Activated T-cell treated with anti-CD3 and anti-CD28 coated beads, Interleukin-2, amount 50 U/mL, for 72 hours (primary cell): ENCODE measurements around the gene CACNA1D. TPM values are rescaled to one million over a fixed set of nuclear protein-coding genes. Genes with fewer than 3 reads are reported as not detected.
"Not testable (repeated sequence)": the region's sequence is repeated elsewhere in the genome, so short reads cannot be mapped to it uniquely, and the experiment has no call there.

ENCODE experiments used
- ATAC-seq, 2 donors: fragments of 150-1000 bp; cut with Tn5 transposase; replicated peaks in 1 of 2; 2 replicates each; pipeline ENCODE4 v1.10.0; 2021; ENCODE audit warnings: moderate library complexity in 2 of 2, mild to moderate bottlenecking in 1 of 2
- DNase-seq, 2 donors: peaks; one replicate each; pipeline ENCODE4 v3.0.0; 2021 to 2022; ENCODE audit warnings: mixed read lengths in 1 of 2
- H3K27ac Mint-ChIP-seq: one replicate; pipeline ENCODE4 v1.8.0; 2022; ENCODE audit warnings: mild to moderate bottlenecking, moderate library complexity, mixed read lengths
- H3K27me3 Mint-ChIP-seq: one replicate; pipeline ENCODE4 v1.8.0; 2022; ENCODE audit warnings: low read depth, mixed read lengths
- H3K36me3 Mint-ChIP-seq, 2 donors: one replicate each; pipeline ENCODE4 v1.8.0; 2022; ENCODE audit warnings: mixed read lengths in 2 of 2, mild to moderate bottlenecking in 1 of 2; ENCODE audit not compliant: insufficient read depth in 2 of 2
- H3K4me1 Mint-ChIP-seq: one replicate; pipeline ENCODE4 v1.8.0; 2022; ENCODE audit warnings: low read depth, mixed read lengths
- H3K4me3 Mint-ChIP-seq, 2 donors: one replicate each; pipeline ENCODE4 v1.8.0; 2022; ENCODE audit warnings: mild to moderate bottlenecking in 2 of 2, mixed read lengths in 2 of 2, moderate library complexity in 2 of 2
- H3K9me3 Mint-ChIP-seq, 2 donors: one replicate each; pipeline ENCODE4 v1.8.0; 2022; ENCODE audit warnings: mixed read lengths in 2 of 2
- total RNA-seq, 2 donors: library from RNA; stranded (reverse); gene quantifications; one replicate each; pipeline ENCODE4 v1.2.3, GENCODE V29; 2022

CACNA1D gene
- total RNA-seq, 2 donors from 2014 or later, result 0.82 to 1.9 TPM

- peak overlapping the region; percentile 23 for H3K27ac Mint-ChIP-seq
- H3K27me3 Mint-ChIP-seq, result peaks cover 53% of the 10 kb centered on the region
- ATAC-seq (no peak), DNase-seq (no peak)
- peaks cover 0 to 4% of the 10 kb centered on the region in 2 donors for H3K9me3 Mint-ChIP-seq
- no peak overlapping the region for H3K4me3 Mint-ChIP-seq
- peaks cover 3 to 6% of the 10 kb centered on the region in 2 donors for H3K36me3 Mint-ChIP-seq
- H3K4me1 Mint-ChIP-seq, result peaks cover 15% of the 10 kb centered on the region
Measured at GRCh38 chr3:53649816-53650215, 155.4 kb downstream of the CACNA1D start.

DNA sequence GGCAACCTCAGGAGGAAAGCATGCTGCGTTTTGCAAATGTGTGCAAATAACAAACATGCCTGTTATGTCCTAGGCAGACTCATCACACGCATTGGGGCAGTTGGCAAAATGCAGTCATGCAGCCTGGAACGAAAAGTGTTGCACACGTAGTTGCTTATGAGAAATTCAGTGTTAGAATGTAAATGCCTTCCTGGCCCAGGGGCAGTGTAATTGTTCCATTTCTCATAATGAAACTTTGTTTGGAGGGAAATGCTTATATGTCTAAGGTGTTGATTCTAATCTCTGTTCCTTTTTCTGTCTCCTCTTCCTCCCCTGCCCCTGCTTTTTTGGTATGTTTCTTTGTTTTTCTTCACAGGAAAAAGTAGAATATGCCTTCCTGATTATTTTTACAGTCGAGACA lies 156.0 kb downstream of the CACNA1D start:
- peaks cover 0 to 4% of the 10 kb centered on the region in 2 donors for H3K9me3 Mint-ChIP-seq
- ATAC-seq, result peak; percentile 61 to 93
- H3K4me3 Mint-ChIP-seq, result peak overlapping the region in 1 of 2 donors; percentile 63
- H3K27me3 Mint-ChIP-seq, result peaks cover 58% of the 10 kb centered on the region
- peak; percentile 9 to 36 for DNase-seq
- peak overlapping the region; percentile 55 for H3K27ac Mint-ChIP-seq
- H3K36me3 Mint-ChIP-seq, result peaks cover 3 to 6% of the 10 kb centered on the region in 2 donors
- H3K4me1 Mint-ChIP-seq, result peaks cover 15% of the 10 kb centered on the region

DNA sequence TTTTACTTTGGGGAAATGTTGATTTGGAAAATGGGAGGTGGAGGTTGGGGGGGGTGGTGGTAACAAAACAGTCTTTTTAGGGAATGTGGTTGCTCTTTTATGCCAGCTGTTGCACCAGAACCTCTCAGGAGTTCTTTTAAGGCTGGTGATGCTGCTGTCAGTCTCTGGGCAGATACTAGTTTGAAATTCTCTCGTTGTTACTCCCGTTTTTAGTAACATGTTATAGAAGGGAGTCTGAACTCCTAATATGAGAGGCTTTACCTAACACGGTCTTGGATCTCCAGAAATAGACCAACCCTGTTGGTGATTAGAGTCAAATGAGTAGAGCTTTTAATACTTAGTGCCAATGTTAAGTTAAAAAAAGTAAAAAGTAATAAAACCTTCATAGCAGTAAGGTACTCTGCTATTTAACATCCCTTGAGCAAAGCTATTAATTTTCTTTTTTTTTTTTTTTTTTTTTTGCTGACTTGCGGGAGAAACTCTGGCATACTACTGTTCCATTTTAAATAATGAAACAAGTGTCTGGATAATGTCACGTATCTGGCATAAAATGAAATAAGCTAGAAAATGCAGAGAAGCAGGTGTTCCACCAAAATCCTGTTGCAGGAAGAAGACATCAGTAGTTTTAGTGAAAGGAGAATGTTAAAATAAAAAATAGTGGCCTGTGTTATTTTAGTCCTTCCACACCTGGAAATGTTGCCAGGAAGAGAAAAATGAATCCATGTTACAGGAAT lies 156.7 kb downstream of the CACNA1D start:
- Mint-ChIP-seq H3K27ac (peak overlapping the region; percentile 55), H3K36me3 (peaks cover 3 to 6% of the 10 kb centered on the region in 2 donors), H3K9me3 (peaks cover 0 to 4% of the 10 kb centered on the region in 2 donors), H3K4me3 (peak overlapping the region in 1 of 2 donors; percentile 63), H3K4me1 (peaks cover 15% of the 10 kb centered on the region), H3K27me3 (peaks cover 60% of the 10 kb centered on the region)
- peak in 1 of 2 donors; percentile 40 for ATAC-seq
- no peak for DNase-seq

- peaks cover 0 to 4% of the 10 kb centered on the region in 2 donors for H3K9me3 Mint-ChIP-seq
- H3K27ac Mint-ChIP-seq, result no peak overlapping the region
- no peak overlapping the region for H3K4me3 Mint-ChIP-seq
- DNase-seq (no peak), ATAC-seq (no peak)
- H3K4me1 Mint-ChIP-seq, result peaks cover 15% of the 10 kb centered on the region
- H3K36me3 Mint-ChIP-seq, result peaks cover 3 to 6% of the 10 kb centered on the region in 2 donors
- H3K27me3 Mint-ChIP-seq, result peaks cover 55% of the 10 kb centered on the region
Measured at GRCh38 chr3:53651927-53652326, 157.5 kb downstream of the CACNA1D start.

DNA sequence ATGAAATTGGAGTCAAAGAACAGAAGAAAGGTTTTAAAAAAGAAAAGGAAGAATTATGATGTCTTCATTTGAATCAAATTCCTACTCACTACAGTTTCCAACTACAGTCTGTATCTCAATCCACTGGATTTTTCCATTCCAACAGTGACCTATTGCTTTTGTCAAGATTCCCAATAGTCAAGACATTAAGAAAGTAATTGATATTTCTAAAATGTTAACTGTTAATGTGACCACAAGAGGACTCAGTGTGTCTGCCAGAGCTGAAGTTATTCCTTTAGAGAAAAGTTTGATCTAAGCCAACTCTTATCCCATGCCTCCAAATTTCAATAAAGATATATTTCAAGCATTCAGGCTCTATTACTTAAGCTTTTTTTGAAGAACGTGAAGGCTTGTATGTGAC lies 163.2 kb downstream of the CACNA1D start:
- H3K4me1 Mint-ChIP-seq, result no peaks in the 10 kb centered on the region
- H3K36me3 Mint-ChIP-seq, result peaks cover 6 to 7% of the 10 kb centered on the region in 2 donors
- H3K9me3 Mint-ChIP-seq, result peaks cover 0 to 4% of the 10 kb centered on the region in 2 donors
- H3K27me3 Mint-ChIP-seq, result peaks cover 35% of the 10 kb centered on the region
- H3K4me3 Mint-ChIP-seq, result no peak overlapping the region
- ATAC-seq, result no peak
- H3K27ac Mint-ChIP-seq, result no peak overlapping the region
- DNase-seq, result no peak

DNA sequence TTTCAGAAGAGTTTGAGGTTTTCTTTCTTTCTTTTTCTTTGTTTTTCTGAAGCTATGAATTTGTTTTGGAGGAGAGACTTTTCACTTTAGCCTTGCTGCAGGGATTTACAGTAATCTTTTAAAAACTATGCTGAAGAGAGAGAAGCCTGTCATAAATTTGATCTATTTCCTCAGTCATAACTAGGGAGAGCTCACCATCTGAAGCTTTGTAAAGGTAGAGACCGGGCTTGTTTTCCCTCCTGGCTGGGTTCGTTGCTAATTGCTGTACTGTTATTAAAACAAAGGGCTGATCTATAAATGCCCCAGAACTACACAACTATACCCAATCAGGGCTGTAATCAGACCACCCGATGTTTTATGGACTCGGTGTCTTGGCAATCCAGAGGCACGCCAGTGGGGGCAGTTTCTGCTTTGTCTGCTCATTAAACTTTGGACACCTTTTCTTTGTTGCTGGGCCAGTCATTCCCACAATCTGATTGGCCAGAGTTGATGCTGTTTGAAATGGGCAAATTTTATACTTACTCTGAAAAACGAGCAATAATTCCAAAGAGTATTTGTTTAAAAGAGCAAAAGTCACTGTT lies 164.3 kb downstream of the CACNA1D start:
- Mint-ChIP-seq H3K27ac (no peak overlapping the region), H3K4me3 (no peak overlapping the region), H3K27me3 (peaks cover 37% of the 10 kb centered on the region), H3K4me1 (no peaks in the 10 kb centered on the region), H3K36me3 (peaks cover 3 to 6% of the 10 kb centered on the region in 2 donors), H3K9me3 (peaks cover 3% of the 10 kb centered on the region in 2 donors)
- DNase-seq (no peak), ATAC-seq (no peak)

DNA sequence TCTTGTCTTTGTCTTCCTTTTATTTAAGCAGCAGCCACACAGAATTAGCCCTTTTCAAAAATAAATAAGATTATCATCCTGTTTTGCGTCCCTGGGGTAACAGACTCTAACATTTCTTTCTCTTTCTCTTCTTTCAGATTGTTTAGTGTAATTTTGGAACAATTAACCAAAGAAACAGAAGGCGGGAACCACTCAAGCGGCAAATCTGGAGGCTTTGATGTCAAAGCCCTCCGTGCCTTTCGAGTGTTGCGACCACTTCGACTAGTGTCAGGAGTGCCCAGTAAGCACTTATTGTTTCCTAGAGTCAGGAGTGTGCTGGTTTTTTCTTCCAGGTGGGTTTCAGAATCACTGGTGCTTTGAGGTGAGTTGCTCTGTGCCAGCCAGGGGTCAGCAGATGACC lies 165.6 kb downstream of the CACNA1D start:
- peaks cover 45% of the 10 kb centered on the region for H3K27me3 Mint-ChIP-seq
- H3K4me3 Mint-ChIP-seq, result no peak overlapping the region

DNA sequence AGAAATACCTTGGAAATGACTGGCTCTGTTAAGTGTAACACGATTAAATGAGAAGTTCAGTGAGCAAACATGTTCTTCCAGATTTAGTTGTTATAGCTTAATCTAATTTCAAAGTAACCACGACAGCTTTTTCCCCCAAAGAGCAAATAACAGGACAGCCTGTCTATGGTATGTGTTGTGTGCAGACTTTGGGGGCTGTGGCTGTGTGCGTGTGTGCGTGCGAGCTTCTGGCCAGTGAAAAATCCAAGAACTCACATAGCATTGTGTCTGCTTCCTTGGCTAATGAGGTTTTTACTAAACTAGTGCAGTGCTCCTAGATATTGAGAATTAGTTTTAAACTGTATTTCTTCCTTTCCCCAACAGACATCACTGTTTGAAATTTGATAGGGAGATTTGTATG lies 167.1 kb downstream of the CACNA1D start:
- no peak for DNase-seq
- Mint-ChIP-seq H3K27me3 (peaks cover 44% of the 10 kb centered on the region), H3K4me1 (no peaks in the 10 kb centered on the region), H3K4me3 (no peak overlapping the region), H3K36me3 (peaks cover 5 to 8% of the 10 kb centered on the region in 2 donors), H3K27ac (no peak overlapping the region), H3K9me3 (peaks cover 3 to 5% of the 10 kb centered on the region in 2 donors)
- no peak for ATAC-seq

More for the DNA sequence above, 165.6 kb downstream of the CACNA1D start:
- no peaks in the 10 kb centered on the region for H3K4me1 Mint-ChIP-seq
- H3K36me3 Mint-ChIP-seq, result peaks cover 5 to 8% of the 10 kb centered on the region in 2 donors
- DNase-seq (no peak), ATAC-seq (no peak)
- H3K27ac Mint-ChIP-seq, result no peak overlapping the region
- H3K9me3 Mint-ChIP-seq, result peaks cover 3 to 5% of the 10 kb centered on the region in 2 donors

GRCh38 chr3:53664812-53665211 lies 170.4 kb downstream of the CACNA1D start:
- peaks cover 49% of the 10 kb centered on the region for H3K27me3 Mint-ChIP-seq
- H3K9me3 Mint-ChIP-seq, DNase-seq, H3K36me3 Mint-ChIP-seq, ATAC-seq, H3K4me3 Mint-ChIP-seq, H3K4me1 Mint-ChIP-seq, H3K27ac Mint-ChIP-seq: not testable (repeated sequence)

DNA sequence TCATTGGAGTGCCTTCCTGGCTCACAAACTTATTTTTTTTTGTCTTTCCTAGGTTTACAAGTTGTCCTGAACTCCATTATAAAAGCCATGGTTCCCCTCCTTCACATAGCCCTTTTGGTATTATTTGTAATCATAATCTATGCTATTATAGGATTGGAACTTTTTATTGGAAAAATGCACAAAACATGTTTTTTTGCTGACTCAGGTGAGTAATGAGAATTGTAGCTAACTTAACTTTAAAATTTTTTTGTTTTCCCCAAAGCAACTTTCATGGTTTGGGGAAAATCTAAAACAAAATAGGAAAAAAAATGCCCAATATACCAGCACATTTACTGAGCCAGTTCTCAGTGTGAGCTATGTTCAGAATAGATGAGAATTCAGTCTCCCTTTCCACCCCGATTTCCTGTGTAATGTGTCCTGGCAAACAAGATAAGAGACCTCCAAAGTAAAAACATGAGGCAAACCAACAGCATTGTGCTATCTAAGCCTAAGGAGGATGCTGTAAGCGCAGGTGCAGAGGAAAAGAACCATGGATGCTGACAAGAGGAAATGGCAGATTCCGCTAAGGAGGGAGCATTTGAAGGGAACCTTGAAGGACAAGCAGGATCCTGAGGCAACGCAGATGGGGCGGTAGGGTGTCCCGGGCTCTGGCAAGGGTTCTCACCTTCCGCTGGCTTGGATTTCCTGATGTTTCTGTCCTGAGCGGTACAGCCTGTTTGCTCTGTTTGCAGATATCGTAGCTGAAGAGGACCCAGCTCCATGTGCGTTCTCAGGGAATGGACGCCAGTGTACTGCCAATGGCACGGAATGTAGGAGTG lies 171.4 kb downstream of the CACNA1D start:
- DNase-seq (no peak), ATAC-seq (no peak)
- no peaks in the 10 kb centered on the region for H3K4me1 Mint-ChIP-seq
- peaks cover 5 to 8% of the 10 kb centered on the region in 2 donors for H3K36me3 Mint-ChIP-seq
- H3K27ac Mint-ChIP-seq, result no peak overlapping the region
- H3K27me3 Mint-ChIP-seq, result peaks cover 51% of the 10 kb centered on the region
- no peak overlapping the region for H3K4me3 Mint-ChIP-seq
- H3K9me3 Mint-ChIP-seq, result peaks cover 3 to 5% of the 10 kb centered on the region in 2 donors

GRCh38 chr3:53668872-53669271 lies 174.5 kb downstream of the CACNA1D start:
- no peak overlapping the region for H3K4me3 Mint-ChIP-seq
- H3K9me3 Mint-ChIP-seq, result peaks cover 0 to 2% of the 10 kb centered on the region in 2 donors
- H3K27me3 Mint-ChIP-seq, result peaks cover 34% of the 10 kb centered on the region
- DNase-seq (no peak), ATAC-seq (no peak)
- no peak overlapping the region for H3K27ac Mint-ChIP-seq
- H3K4me1 Mint-ChIP-seq, result no peaks in the 10 kb centered on the region
- H3K36me3 Mint-ChIP-seq, result peaks cover under 1 to 2% of the 10 kb centered on the region in 2 donors

GRCh38 chr3:53670721-53671120 lies 176.3 kb downstream of the CACNA1D start:
- Mint-ChIP-seq H3K27me3 (peaks cover 22% of the 10 kb centered on the region), H3K4me3 (no peak overlapping the region), H3K4me1 (no peaks in the 10 kb centered on the region), H3K36me3 (no peaks in the 10 kb centered on the region), H3K9me3 (no peaks in the 10 kb centered on the region), H3K27ac (no peak overlapping the region)
- DNase-seq, result no peak
- no peak for ATAC-seq
